GM04504 (cell line): Measurements from ENCODE around the gene VAT1.
"Not testable (repeated sequence)": the region's sequence is repeated elsewhere in the genome, so short reads cannot be mapped to it uniquely, and the experiment has no call there.

Experiments used
- DNase-seq: peaks from one replicate; pipeline ENCODE4 v3.0.0-alpha.2; 2012; ENCODE audit warnings: low read depth

The VAT1 gene

GRCh38 chr17:42973323-42973722 lies 48.9 kb downstream of the VAT1 start:
- DNase-seq = not testable (repeated sequence)

- DNase-seq = no peak
Measured at GRCh38 chr17:42971589-42971988, 50.6 kb downstream of the VAT1 start.

GRCh38 chr17:42969001-42969581 lies 53.1 kb downstream of the VAT1 start:
- DNase-seq = no peak

GRCh38 chr17:42967925-42968324 lies 54.3 kb downstream of the VAT1 start:
- DNase-seq = no peak
